HCT116 (cell line): ENCODE measurements around the gene BBS9. TPM values are rescaled to one million over a fixed set of nuclear protein-coding genes. Genes with fewer than 3 reads are reported as not detected.

ENCODE experiments used
- ATAC-seq: fragments of 200-7000 bp; cut with Tn5 transposase; 2 replicates; pipeline ENCODE4 v1.9.1; 2020; ENCODE audit warnings: mild to moderate bottlenecking, moderate library complexity
- BruUV-seq: library from RNA; stranded (reverse); fragments of 400-500 nt; replicated peaks from 2 replicates; lab custom pipeline; 2021; lab: Mats Ljungman, UMichigan
- CTCF ChIA-PET: fragments of 300-600 bp; sonication (Branson Sonifier 250); formaldehyde crosslinking; loops from one replicate; lab custom pipeline; 2021; ENCODE audit warnings: antibody characterized with exemption; lab: Charles Lee
- POLR2A ChIA-PET: fragments of 300-600, 350-600 bp; sonication (Branson Sonifier 250); formaldehyde crosslinking; loops from one replicate; lab custom pipeline; 2021; ENCODE audit warnings: antibody characterized with exemption; lab: Charles Lee
- RAD21 ChIA-PET, 2 experiments: fragments of 300-600 bp; sonication (Branson Sonifier 250); formaldehyde crosslinking; loops; one replicate each; lab custom pipeline; 2023; ENCODE audit warnings: low total read pairs in 2 of 2; ENCODE audit not compliant: uncharacterized antibody in 2 of 2, unreplicated experiment in 2 of 2, low non-redundant PET in 1 of 2; lab: Charles Lee
- DNase-seq: peaks from one replicate; pipeline ENCODE4 v3.0.0-alpha.2; 2010; ENCODE audit warnings: low read depth, low spot score
- H2AFZ ChIP-seq: fragments of 200-600 bp; shearing (Covaris generic), sonication (generic); 2 replicates; pipeline ENCODE4 v1.6.1; 2017; ENCODE audit warnings: low read depth, mixed run types, mixed read lengths, antibody characterized with exemption, low read length; ENCODE audit not compliant: poor library complexity, severe bottlenecking
- H3K27ac ChIP-seq: 2 replicates; pipeline ENCODE4 v1.5.1; 2012; ENCODE audit warnings: low read depth, low read length
- H3K27me3 ChIP-seq: fragments of 200-600 bp; sonication (generic); 2 replicates; pipeline ENCODE4 v1.6.1; 2016; ENCODE audit warnings: mixed run types, low read length, mixed read lengths; ENCODE audit not compliant: insufficient read depth
- H3K36me3 ChIP-seq, 2 experiments: fragments of 200-500 bp in 1 of 2; fragments of 200-600 bp in 1 of 2; sonication (Bioruptor generic) in 1 of 2; sonication (generic) in 1 of 2; 2 replicates each; pipeline versions ENCODE4 v1.5.1 to v1.6.1; 2014 to 2016; ENCODE audit warnings: low read length in 2 of 2, inconsistent platforms in 1 of 2, mixed read lengths in 1 of 2, mixed run types in 1 of 2; ENCODE audit not compliant: insufficient read depth in 2 of 2, control insufficient read depth in 1 of 2
- H3K4me1 ChIP-seq, 2 experiments: fragments of 200-600 bp in 1 of 2; sonication (generic) in 1 of 2; 2 replicates each; pipeline versions ENCODE4 v1.5.1 to v1.6.1; 2012 to 2017; ENCODE audit warnings: low read length in 2 of 2, inconsistent platforms in 1 of 2, mild to moderate bottlenecking in 1 of 2, mixed read lengths in 1 of 2, mixed run types in 1 of 2, moderate library complexity in 1 of 2; ENCODE audit not compliant: insufficient read depth in 2 of 2, control insufficient read depth in 1 of 2
- H3K4me2 ChIP-seq: fragments of 200-600 bp; sonication (generic); 2 replicates; pipeline ENCODE4 v1.6.1; 2017; ENCODE audit warnings: mixed run types, low read length, mixed read lengths
- H3K4me3 ChIP-seq, 2 experiments: fragments of 200-600 bp in 1 of 2; sonication (generic) in 1 of 2; replicated peaks in 1 of 2; 2 replicates each; pipeline ENCODE4 v1.5.1; 2011 to 2016; ENCODE audit warnings: low read length in 2 of 2, control low read depth in 1 of 2, low read depth in 1 of 2, mild to moderate bottlenecking in 1 of 2, mixed read lengths in 1 of 2, mixed run types in 1 of 2
- H3K79me2 ChIP-seq: fragments of 200-600 bp; sonication (generic); 2 replicates; pipeline ENCODE4 v1.6.1; 2017; ENCODE audit warnings: mild to moderate bottlenecking, mixed run types, low read length, moderate library complexity, mixed read lengths; ENCODE audit not compliant: insufficient read depth
- H3K9ac ChIP-seq: fragments of 200-600 bp; sonication (generic); 2 replicates; pipeline ENCODE4 v1.6.1; 2016; ENCODE audit warnings: low read length, mixed read lengths
- H3K9me2 ChIP-seq: fragments of 200-600 bp; sonication (generic), shearing (Covaris generic); 2 replicates; pipeline ENCODE4 v1.6.1; 2017; ENCODE audit warnings: mixed run types, mild to moderate bottlenecking, moderate library complexity; ENCODE audit not compliant: insufficient read depth
- H3K9me3 ChIP-seq, 2 experiments: fragments of 200-500 bp in 1 of 2; fragments of 200-600 bp in 1 of 2; sonication (Bioruptor generic) in 1 of 2; sonication (generic) in 1 of 2; 2 replicates each; pipeline ENCODE4 v1.6.1; 2014 to 2017; ENCODE audit warnings: low read length in 2 of 2, mixed read lengths in 2 of 2, inconsistent platforms in 1 of 2, low read depth in 1 of 2, mild to moderate bottlenecking in 1 of 2, mixed run types in 1 of 2, moderate library complexity in 1 of 2; ENCODE audit not compliant: control insufficient read depth in 1 of 2, insufficient read depth in 1 of 2
- H4K20me1 ChIP-seq: fragments of 200-600 bp; sonication (generic), shearing (Covaris generic); 2 replicates; pipeline ENCODE4 v1.6.1; 2017; ENCODE audit warnings: mixed run types, mild to moderate bottlenecking, moderate library complexity; ENCODE audit not compliant: insufficient read depth
- CBX3 ChIP-seq: IDR thresholded peaks from 2 replicates; pipeline ENCODE4 v1.6.1; 2012; ENCODE audit warnings: low read depth
- CEBPB ChIP-seq: IDR thresholded peaks from 2 replicates; pipeline ENCODE4 v1.6.1; 2012; ENCODE audit warnings: low read depth
- CTCF ChIP-seq, 3 experiments: fragments of 200-600 bp in 1 of 3; sonication (generic) in 1 of 3; IDR thresholded peaks in 2 of 3; conservative IDR thresholded peaks in 1 of 3; 2 replicates each; pipeline ENCODE4 v1.5.1; 2012 to 2017; ENCODE audit warnings: low read depth in 2 of 3, low read length in 2 of 3, antibody characterized with exemption in 1 of 3, borderline replicate concordance in 1 of 3, control low read depth in 1 of 3, mild to moderate bottlenecking in 1 of 3, mixed read lengths in 1 of 3, mixed run types in 1 of 3, moderate library complexity in 1 of 3; ENCODE audit not compliant: insufficient read depth in 1 of 3
- EGR1 ChIP-seq: IDR thresholded peaks from 2 replicates; pipeline ENCODE4 v1.6.1; 2012; ENCODE audit warnings: low read depth
- ELF1 ChIP-seq: IDR thresholded peaks from 2 replicates; pipeline ENCODE4 v1.6.1; 2012; ENCODE audit warnings: low read depth, borderline replicate concordance
- EZH2phosphoT487 ChIP-seq: fragments of 200-600 bp; IDR thresholded peaks from 2 replicates; pipeline ENCODE4 v1.6.1; 2018; ENCODE audit warnings: antibody characterized with exemption, borderline replicate concordance
- FOSL1 ChIP-seq: IDR thresholded peaks from 2 replicates; pipeline ENCODE4 v1.6.1; 2012; ENCODE audit warnings: low read depth
- JUND ChIP-seq: IDR thresholded peaks from 2 replicates; pipeline ENCODE4 v1.6.1; 2012
- RAD21 ChIP-seq: IDR thresholded peaks from 2 replicates; pipeline ENCODE4 v1.6.1; 2012; ENCODE audit warnings: low read depth, mild to moderate bottlenecking
- SIN3A ChIP-seq: IDR thresholded peaks from 2 replicates; pipeline ENCODE4 v1.6.1; 2012; ENCODE audit warnings: low read depth
- SP1 ChIP-seq: IDR thresholded peaks from 2 replicates; pipeline ENCODE4 v1.6.1; 2012; ENCODE audit warnings: low read depth
- SRF ChIP-seq: IDR thresholded peaks from 2 replicates; pipeline ENCODE4 v1.6.1; 2012; ENCODE audit warnings: low read depth
- TCF7L2 ChIP-seq: IDR thresholded peaks from 2 replicates; pipeline ENCODE4 v1.7.0; 2011; ENCODE audit warnings: borderline replicate concordance, inconsistent platforms; ENCODE audit not compliant: insufficient read depth, insufficient read length; ENCODE audit errors: extremely low read depth
- ZBTB33 ChIP-seq: IDR thresholded peaks from 2 replicates; pipeline ENCODE4 v1.6.1; 2011; ENCODE audit warnings: mild to moderate bottlenecking, low read length, moderate library complexity; ENCODE audit not compliant: insufficient replicate concordance; ENCODE audit errors: extremely low read depth
- ZNF274 ChIP-seq: fragments of 200-500 bp; sonication (Bioruptor generic); IDR thresholded peaks from 2 replicates; pipeline ENCODE4 v1.6.1; 2014; ENCODE audit warnings: mild to moderate bottlenecking, low read depth, low read length, inconsistent platforms
- intact Hi-C: fragments of 100-400 bp; cut with micrococcal nuclease; formaldehyde crosslinking; loops from 2 replicates; pipeline ENCODE4 v1.10.0; 2022
- total RNA-seq: library from RNA; stranded (reverse); gene quantifications from one replicate; pipeline ENCODE4 v1.2.1, GENCODE V29; 2021; ENCODE audit not compliant: unreplicated experiment
- TF ChIP-seq, protein P1 (sequence below): IDR thresholded peaks from 2 replicates; pipeline ENCODE4 v1.6.1; 2012

The BBS9 gene
- total RNA-seq, 1 experiment from 2014 or later, result 7.1 TPM

- no peak overlapping the region for H3K9ac ChIP-seq
- H3K9me2 ChIP-seq, result no peaks in the 10 kb centered on the region
- no peak overlapping the region for H3K4me2 ChIP-seq
- ChIA-PET POLR2A (no interaction called here), RAD21 (no interaction called here)
- H2AFZ ChIP-seq, result no peak overlapping the region
- no TSS peak for BruUV-seq
- ATAC-seq, result no peak
- no peak for TF ChIP-seq SP1
- TF ChIP-seq SIN3A, result no peak
- TF ChIP-seq TCF7L2, result no peak
- TF ChIP-seq, protein P1, sequence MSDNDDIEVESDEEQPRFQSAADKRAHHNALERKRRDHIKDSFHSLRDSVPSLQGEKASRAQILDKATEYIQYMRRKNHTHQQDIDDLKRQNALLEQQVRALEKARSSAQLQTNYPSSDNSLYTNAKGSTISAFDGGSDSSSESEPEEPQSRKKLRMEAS, result no peak
- no peak for TF ChIP-seq ZBTB33
- no peak for TF ChIP-seq FOSL1
- TF ChIP-seq SRF, result no peak
- no peak for TF ChIP-seq ELF1
- TF ChIP-seq RAD21, result no peak
- TF ChIP-seq EZH2phosphoT487, result no peak
- no peak for TF ChIP-seq CTCF (IDR thresholded peaks at IDR 0.05 in 2 of 3, conservative IDR thresholded peaks at IDR 0.05 in 1 of 3; ENCODE audit: borderline replicate concordance in 1 of 3, insufficient read depth in 1 of 3, low read depth in 2 of 3, low read length in 2 of 3)
- no peak for TF ChIP-seq JUND
- no peak for TF ChIP-seq CEBPB
- TF ChIP-seq ZNF274, result no peak
- TF ChIP-seq EGR1, result no peak
- no peak for TF ChIP-seq CBX3
- TF ChIP-seq, all 23 proteins: peak for 0
- H3K27me3 ChIP-seq, result no peaks in the 10 kb centered on the region
- no peak for DNase-seq
- no peaks in the 10 kb centered on the region for H3K4me1 ChIP-seq
- H3K27ac ChIP-seq, result no peak overlapping the region
- intact Hi-C loops, result no loop called here
- CTCF ChIA-PET, result no interaction called here
- no peaks in the 10 kb centered on the region for H3K36me3 ChIP-seq
- H4K20me1 ChIP-seq, result no peaks in the 10 kb centered on the region
- H3K9me3 ChIP-seq, result no peaks in the 10 kb centered on the region
- no peaks in the 10 kb centered on the region for H3K79me2 ChIP-seq
- H3K4me3 ChIP-seq, result no peak overlapping the region
Observed at GRCh38 chr7:33200282-33200681, 70.9 kb downstream of the BBS9 start.
